GM21526 (cell line): ENCODE results near the gene DCUN1D4.
A peak's percentile ranks its signal among the peaks of the same experiment; 100 is the strongest.

Experiments
- ATAC-seq: cut with Tn5 transposase; IDR thresholded peaks from one replicate; pipeline ENCODE4 v1.9.1; 2021; ENCODE audit warnings: moderate library complexity; ENCODE audit not compliant: unreplicated experiment, low FRiP score

Gene DCUN1D4

DNA sequence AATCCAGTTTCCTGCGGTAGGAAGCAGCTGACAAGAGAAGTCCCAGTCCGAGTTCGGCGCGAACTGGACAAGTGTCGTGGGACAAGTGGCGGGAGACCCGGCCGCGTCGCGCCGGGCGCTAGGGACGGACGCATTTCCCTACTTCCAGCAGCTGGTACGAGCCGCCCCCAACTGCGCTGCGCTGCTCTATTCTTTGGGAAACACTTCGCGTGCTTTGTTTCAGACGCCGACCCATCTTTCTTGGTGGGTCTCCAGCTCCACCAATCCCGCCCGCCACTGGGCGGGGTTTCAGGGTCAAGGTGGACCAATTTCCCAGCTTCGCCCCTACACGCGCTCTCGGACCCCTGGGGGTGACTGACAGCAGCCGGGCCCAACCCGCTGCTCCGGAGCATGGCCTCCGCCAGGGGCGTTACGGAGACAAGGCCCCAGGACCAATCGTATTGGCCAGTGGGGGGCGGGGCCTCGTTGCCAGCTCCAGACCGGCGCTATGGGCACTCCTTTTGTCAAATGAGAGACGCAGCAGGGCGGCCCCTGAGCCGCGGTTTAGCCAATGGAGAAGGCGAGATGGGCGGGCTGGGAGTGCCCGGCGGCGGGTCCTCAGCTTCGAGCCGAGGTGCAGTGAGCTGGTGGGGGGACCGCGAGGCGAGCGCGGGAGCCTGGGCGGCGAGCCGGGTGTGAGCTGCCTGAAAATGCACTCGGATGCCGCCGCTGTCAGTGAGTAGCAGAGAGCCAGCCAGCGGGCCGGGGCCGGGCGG is at the start of gene DCUN1D4:
DCUN1D4 (plus strand) TSS at position 600 of the 755 bp plus-strand sequence; CDS start at position 690, 90 bp downstream.
- peak; percentile 95 for ATAC-seq

DNA sequence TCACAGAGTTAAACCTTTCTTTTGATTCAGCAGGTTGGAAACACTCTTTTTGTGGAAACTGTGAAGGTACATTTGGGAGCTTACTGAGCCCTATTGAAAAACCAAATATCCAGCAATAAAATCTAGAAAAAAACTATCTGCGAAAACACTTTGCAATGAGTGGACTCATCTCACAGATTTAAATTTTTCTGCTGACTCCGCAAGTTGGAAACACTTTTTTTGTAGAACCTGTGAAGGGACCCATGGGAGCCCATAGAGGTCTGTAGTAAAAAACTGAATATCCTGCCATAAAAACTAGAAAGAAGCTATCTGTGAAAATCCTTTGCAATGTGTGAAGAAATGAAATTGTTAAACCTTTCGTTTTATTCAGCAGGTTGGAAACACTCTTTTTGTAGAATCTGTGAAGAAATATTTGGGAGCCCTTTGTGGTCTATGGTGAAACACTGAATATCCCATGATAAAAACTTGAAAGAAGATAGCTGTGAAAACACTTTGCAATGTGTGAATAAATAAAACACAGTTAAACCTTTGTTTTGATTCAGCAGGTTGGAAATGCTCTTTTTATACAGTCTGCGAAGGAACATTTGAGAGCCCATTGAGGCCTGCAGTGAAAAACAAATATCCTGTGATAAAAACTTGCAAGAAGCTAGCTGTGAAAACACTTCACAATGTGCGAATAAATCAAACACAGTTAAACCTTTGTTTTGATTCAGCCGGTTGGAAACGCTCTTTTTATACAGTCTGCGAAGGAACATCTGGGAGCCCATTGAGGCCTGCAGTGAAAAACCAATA is 22.3 kb upstream of the DCUN1D4 start:
- no peak for ATAC-seq

DNA sequence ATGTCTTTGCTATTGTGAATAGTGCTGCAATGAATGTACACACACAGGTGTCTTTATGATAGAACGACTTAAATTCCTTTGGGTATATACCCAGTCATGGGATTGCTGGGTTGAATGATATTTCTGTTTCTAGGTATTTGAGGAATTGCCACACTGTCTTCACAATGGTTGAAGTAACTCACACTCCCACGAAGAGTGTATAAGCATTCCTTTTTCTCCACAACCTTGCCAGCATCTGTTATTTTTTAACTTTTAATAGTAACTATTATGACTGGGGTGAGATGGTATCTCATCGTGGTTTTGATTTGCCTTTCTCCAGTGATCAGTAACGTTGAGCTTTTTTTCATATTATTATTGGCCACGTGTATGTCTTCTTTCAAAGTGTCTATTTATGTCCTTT is 17.6 kb upstream of the DCUN1D4 start:
- no peak for ATAC-seq

DNA sequence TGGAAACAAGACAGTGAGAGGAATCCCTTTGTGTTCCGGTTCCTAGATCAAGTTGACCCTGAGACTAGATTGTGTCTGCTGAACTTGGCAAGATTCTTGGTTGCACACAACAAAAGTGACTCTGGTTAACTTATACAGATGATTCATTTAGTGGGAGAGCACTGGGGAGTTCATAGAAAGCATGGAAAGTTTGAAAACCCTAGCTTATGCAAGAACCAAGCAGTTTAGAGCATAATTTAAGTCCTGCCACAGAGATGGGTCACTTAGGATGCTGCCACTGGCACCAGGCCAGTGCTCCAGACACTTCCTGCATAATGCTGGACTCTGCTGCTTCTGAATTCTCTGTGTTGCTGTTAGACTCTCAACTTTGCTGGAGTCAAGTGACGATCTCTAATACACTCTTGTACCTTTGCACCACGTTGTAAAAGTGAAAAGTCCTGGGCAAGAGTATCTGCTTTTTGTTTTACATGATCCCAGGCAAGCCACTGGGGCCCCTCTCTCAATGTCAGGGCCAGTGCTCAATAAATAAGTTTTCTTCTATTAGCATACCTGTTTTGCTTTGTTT is 12.7 kb upstream of the DCUN1D4 start:
- no peak for ATAC-seq

DNA sequence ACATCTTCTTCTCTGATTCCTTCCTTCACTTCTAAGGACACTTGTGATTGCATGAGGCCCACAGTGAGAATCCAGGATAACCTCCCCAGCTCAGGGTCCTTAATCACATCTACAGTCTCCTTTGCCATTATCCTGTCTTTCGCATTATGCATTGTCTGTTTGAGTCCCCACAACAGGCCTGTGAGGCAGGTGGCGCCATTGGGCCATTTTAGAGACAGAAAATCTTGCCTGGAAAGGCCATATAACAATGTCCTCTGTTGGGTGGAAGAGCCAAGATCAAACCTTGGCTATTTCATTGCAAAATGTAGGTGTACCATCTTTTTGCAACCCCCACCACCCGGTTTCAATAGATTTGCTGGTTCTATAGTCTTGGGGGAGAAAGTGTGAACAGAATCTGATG is 11.8 kb upstream of the DCUN1D4 start:
- ATAC-seq, result peak; percentile 71

DNA sequence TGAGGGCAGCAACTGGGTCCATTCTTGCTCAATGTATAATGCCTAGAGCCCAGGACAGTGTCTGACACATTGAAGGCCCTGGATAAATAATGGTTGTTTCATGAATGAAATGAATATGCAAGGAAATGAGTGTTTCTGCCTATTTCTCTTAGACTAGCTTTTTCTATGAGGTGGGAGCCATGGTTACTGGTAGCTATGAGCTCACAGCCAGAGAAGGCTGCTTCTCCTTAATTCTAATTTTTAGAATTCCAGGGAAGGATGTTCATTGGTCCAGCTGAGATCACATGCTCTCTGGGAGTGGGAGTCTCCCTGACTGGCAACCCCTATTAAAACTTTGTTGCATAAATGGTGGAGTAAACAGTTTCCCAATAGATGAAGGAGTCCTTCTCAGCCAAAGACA is 9.7 kb upstream of the DCUN1D4 start:
- no peak for ATAC-seq

DNA sequence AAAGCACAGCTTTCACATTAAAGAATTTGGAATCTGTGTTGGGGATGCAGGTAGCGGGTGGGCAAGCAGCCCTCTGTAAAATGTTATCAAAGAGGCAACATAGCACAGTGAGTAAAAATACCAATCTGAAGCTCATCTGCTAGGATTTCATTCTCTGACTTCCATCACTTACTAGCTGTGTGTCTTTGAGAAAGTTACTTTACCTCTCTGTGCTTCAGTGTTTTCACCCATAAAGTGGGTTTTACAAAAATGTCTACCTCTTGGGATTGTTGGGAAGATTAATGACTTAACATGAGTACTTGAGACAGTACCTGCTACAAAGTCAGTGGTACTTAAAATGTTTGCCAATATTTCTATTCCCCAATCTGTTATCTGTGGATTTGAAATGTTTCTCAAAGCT is 7.9 kb upstream of the DCUN1D4 start:
- no peak for ATAC-seq

DNA sequence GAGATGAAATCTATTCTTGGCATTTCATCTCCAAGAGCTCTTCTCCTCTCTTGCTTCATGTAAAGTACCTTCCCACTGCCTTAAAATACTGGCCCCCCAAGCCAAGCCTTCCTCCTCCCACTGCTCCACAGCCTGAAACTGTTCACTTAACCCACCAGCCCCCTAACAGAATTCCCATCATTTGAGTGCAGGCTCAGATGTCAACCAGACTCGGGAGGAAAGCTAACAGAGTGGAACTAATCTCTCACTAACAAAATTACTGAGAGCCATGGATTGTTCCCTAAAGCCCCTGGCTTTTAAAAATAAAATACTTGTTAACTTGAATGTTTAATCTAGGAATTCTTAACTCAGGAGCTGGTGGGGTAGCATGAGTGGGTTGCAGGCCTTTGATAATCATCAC is 7.1 kb upstream of the DCUN1D4 start:
- no peak for ATAC-seq

DNA sequence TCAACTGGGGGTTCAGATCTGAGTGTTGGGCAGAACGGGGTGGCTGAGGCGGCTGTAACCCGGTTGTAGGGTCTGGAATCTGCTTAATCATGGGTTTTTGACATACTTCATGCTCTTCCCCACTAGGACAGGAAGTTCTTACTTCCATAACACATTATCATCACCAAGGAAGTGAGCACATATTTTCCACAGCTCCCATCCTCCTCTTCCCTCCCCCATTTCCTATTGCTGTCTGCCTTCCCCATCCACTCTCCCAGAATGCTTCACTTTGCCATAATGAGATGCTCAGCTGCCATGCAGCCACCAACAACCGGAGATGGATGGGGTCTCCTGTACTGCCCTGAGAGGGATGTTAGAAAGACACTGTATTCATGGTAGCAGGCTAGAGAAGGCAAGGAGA is 6.4 kb upstream of the DCUN1D4 start:
- no peak for ATAC-seq

DNA sequence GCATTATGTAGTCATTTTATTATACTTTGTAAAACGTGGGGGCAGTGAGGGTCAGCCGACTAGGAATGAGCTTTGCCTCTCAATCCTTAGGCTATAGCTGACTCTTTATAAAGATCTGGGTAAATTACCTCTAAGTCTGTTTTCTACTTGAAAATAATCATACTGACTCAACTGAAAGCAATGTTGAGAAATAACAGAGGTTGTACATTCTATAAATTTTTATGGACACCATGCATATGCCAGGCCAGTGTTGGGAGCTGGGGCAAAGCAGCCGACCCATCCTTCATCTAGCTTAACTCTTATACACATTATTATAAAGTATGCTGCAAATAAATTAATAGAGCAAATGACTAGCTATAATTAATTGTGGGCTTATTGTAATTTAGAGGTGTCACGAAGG is 2.2 kb upstream of the DCUN1D4 start:
- no peak for ATAC-seq

DNA sequence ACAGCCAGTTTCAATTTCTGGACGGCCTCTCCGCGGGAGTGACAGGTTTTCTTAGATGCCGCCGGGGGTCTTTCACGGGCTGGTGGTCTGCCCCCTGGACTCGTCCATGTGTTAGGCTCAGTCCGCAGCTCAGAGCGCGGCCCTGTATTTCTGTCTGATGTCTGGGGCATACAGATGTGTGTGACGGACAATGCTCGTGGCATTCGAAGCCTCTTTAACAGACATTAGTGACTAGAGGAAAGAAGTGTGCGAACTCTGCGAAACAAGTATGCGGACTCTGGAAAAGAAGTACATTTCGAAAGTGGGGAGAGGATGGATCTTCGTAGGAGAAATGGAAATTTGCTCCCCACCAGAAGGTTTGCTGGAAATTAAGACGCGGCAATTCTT is 793 bp upstream of the DCUN1D4 start:
- no peak for ATAC-seq

DNA sequence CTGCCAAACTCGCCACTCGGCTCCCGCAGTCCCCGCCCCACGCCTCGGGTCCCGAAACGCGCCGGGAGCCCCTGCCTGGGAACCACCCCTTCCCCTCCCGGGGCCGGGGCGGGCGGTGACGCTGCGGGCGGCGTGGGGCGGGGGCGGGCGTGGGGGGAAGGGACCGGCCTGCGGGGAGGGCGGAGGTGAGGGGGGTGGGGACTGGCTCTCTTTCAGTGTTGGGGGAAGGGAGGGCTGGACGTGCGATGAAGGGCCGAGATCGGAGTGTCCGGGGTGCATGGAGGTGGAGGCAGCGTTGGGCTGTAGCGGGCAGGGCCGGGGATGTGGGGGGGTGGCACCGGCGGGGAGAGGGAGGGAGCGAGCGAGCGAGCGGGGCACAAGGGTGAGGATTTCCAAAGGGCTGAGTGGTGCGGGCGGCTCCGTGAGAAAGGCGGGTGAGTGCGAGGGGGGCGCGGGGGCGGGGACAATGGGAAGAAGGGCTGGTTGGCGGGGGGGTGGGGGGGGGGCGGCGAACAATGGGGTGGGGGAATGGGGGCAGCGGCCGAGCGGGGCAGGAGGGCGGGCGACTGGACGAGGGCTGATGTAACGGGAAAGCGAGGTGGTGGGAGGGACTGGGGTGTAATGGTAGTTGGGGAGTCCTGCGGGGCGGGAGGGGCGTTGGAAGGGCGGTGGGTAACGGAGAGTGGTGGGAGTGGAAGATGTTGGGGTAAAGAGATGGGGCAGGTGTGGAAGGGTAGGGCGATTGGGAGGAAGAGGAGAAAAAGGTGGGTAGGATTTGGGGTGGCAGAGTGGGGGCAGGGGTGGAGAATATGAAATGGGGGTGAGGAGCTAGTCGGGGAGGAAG is 578 bp downstream of the DCUN1D4 start:
- ATAC-seq, result peak; percentile 25

DNA sequence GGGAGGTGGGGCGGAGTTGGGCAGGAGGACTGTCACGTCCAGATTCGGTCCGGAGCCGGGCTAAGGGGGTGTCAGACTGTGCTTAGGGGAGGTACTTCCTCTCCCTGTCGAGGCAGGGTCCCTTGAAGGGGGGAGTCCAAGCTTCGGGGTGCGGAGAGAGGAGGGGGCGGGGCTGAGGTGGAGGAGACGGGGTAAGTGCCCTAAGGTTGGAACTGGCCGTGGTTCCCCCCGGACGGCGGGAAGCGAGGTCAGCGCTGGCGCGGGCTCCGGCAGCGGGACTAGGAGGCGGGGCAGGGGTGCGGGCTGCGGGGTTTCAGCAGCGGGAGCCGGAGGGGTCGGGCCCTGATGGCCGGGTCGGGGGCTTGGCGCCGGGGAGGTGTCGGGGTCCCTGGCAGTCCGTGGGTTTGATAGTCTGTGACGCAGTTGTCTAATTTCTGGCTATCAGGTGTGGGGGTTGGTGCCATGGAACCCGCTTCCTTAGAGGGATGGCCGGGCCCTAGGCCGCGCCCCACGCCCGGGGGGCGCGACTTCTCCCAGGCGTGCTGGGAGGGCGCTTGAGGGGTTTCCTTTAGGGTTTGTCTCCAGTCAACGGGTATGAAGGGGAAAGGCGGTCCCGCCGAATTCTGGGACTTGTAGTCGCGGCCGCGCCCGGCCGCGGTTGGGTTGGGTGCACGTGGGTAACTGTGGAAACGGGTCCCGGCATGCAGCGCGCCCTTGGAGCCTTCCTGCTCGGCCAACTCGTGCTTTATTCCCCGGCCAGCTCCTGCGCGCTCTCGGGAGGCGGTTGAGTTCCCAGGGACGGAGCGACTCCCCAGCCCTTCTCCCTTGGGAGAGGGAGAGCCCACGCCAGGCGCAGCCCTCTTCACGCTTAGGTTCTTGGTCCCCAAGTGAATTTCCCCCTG is 1.5 kb downstream of the DCUN1D4 start:
- ATAC-seq, result peak; percentile 44

DNA sequence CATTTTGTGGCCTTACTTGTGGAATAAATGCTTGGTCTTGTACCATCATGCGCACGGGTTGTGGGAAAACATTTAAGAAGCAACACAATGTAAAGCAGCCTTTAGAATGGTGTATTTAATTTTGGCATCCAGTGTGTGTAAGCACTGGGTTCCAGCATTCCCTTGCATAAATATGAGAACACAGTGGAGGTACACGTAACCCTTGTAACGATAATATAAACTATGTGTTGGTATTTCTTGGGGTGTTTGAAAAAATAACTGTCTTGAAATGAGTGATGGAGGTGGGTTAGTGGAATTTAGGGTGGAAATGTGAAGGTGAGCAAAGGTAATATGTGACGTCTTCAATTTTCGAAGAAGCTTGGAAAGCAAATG is 2.1 kb downstream of the DCUN1D4 start:
- ATAC-seq, result no peak

DNA sequence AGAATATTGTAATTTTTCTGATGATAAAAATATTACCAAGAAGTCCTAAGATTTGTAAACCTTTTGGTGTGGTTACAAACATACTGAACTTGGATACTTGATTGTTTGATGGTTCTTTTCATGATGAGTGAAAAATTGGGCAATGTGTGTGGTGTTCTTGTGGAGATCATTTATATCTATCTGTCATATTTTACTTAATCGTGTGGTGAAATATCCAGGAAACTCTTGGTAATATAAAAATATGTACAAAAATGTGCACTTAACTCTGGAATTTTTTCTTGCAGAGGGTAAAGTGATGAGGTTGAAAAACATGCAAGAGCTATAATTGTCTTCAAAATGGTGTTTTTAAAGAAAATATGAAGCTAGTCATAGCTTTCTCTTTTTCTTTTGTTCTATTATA is 2.8 kb downstream of the DCUN1D4 start:
- ATAC-seq, result no peak

DNA sequence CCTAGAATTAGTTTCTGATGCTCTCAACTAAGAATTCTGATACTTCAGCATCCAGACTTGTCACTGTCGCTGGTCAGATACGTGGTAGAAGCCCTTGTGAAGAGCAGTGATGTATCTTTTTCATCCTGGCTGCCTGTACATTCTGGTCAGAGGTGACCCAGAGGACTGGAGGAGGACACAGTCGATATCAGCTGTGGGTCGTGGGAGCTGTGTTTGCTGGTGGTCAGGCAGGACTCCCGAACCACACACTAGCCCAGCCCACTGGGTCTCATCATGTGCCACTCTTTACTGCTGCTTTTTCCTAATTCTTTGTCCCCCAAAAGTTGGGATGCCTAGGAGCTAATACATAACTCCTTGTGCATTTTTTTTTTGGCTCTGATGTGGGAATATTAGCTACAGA is 6.5 kb downstream of the DCUN1D4 start:
- no peak for ATAC-seq

DNA sequence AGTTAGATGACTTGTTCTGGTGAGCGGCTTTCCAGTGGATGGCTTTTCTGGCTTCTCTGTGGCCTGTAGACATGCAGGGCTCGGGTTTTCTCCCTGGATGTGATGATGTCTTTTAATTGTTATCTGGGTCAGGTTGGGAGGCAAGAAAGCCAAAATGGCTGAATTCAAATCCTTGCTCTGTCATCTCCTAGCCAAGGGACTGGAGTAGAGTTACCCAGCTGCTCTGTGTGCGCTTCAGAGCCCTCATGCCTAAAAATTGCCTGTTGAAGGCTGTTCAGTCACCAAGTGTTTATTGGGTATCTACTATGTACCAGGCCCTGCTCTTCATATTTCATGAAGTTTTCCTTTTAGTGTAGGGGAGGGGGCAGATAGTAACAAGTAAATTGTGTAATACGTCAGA is 7.3 kb downstream of the DCUN1D4 start:
- no peak for ATAC-seq

DNA sequence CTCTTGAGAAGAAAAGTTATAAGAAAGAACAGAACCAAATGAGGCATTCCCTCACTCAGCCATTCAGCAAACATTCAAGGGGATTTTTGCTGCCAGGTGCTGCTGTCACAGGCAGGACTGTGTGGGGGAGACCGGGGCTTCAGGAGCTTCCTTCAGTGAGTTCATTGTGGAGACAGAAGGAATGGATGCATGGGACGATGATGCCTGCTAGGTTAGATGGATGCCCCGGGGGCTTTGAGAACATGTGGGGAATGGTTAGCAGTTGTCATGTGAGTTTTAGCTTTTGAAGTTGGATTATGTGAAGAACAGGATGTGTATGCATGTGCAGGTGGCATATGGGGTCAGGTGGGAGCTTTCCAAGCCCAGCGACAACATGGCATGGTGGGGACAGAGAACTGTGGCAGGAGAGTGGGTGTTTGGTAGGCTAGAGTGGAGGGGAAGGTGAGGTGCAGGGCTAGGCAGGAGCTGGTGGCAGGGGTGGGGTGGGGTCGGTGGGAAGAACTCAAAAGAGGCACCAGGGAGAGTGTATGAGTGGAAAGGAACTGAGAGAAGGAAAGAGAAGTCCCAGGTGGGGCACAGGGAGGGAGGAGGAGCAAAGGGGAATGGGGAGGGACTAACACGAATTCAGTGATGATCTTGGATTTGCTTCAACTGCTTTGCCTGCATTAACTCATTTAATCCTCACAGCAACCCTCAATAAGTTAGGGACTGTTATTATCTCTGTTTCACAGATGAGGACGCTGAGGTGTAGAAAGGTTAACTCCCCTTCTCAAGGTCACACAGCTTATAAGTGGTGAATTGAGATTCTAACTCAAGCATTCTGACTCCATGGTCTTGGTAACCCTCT is 8.4 kb downstream of the DCUN1D4 start:
- ATAC-seq, result no peak

DNA sequence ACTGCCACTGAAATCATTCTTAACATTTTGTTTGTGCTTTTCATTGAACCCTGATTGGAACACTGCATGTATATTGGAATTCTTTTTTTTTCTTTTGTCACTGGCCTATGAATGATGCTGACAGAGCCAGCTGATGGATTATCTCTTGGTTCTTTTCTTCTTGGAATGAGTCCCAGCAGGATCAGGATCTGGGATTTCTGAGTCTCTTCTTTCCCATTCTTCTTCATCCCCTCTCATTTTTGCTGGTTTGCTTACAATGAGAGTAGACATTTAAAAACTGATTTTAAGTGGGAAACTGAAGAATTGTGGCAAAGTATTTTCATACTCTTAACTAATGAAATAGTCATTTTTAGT is 9.0 kb downstream of the DCUN1D4 start:
- no peak for ATAC-seq
